Adrenal gland (tissue), 5 donors: ENCODE measurements around the gene JARID2.

Source experiments
- POLR2A ChIP-seq, 2 donors: fragments of 450-650 bp; IDR thresholded peaks; one replicate each; pipeline ENCODE4 v1.6.1; 2017; ENCODE audit warnings: antibody characterized with exemption in 2 of 2, mild to moderate bottlenecking in 2 of 2, moderate library complexity in 1 of 2
- TF ChIP-seq, protein P1 (sequence below), 6 experiments: fragments of 450-650 bp in 4 of 6; fragments of 200-600 bp in 2 of 6; sonication (generic) in 1 of 6; IDR thresholded peaks; 1 replicate in 5 of 6; 2 replicates in 1 of 6; pipeline versions ENCODE4 v1.5.1 to v1.8.0; 2016 to 2021; ENCODE audit warnings: antibody characterized with exemption in 6 of 6, mild to moderate bottlenecking in 2 of 6, moderate library complexity in 1 of 6
- donor health status: DM: no; HTN: no; CAD: no.

- TF ChIP-seq, protein P1, sequence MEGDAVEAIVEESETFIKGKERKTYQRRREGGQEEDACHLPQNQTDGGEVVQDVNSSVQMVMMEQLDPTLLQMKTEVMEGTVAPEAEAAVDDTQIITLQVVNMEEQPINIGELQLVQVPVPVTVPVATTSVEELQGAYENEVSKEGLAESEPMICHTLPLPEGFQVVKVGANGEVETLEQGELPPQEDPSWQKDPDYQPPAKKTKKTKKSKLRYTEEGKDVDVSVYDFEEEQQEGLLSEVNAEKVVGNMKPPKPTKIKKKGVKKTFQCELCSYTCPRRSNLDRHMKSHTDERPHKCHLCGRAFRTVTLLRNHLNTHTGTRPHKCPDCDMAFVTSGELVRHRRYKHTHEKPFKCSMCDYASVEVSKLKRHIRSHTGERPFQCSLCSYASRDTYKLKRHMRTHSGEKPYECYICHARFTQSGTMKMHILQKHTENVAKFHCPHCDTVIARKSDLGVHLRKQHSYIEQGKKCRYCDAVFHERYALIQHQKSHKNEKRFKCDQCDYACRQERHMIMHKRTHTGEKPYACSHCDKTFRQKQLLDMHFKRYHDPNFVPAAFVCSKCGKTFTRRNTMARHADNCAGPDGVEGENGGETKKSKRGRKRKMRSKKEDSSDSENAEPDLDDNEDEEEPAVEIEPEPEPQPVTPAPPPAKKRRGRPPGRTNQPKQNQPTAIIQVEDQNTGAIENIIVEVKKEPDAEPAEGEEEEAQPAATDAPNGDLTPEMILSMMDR (IDR thresholded peaks at IDR 0.05): no peak
- no peak for TF ChIP-seq POLR2A (IDR thresholded peaks at IDR 0.05)
These were observed 131.1 kb downstream of the JARID2 start for GRCh38 chr6:15376900-15377487.
